Right atrium auricular region (tissue), 2 donors: ENCODE data around the gene PARPBP. TPM values are rescaled to one million over a fixed set of nuclear protein-coding genes. Genes with fewer than 3 reads are reported as not detected.

ENCODE experiments used
- DNase-seq: peaks from one replicate; pipeline ENCODE4 v3.0.0-alpha.2; 2019; ENCODE audit warnings: low spot score
- H3K27ac ChIP-seq, 2 donors: fragments of 200-600 bp; sonication (generic); 1 replicate in 1 of 2; 2 replicates in 1 of 2; pipeline ENCODE4 v1.5.1; 2016 to 2019
- H3K27me3 ChIP-seq, 2 donors: fragments of 200-600 bp; sonication (generic); one replicate each; pipeline versions ENCODE4 v1.5.1 to v1.6.0; 2017 to 2019
- H3K36me3 ChIP-seq: fragments of 200-600 bp; sonication (generic); one replicate; pipeline ENCODE4 v1.5.1; 2016
- H3K4me1 ChIP-seq, 2 donors: fragments of 200-600 bp; sonication (generic); one replicate each; pipeline versions ENCODE4 v1.5.1 to v1.6.0; 2017 to 2019
- H3K4me3 ChIP-seq, 2 donors: fragments of 200-600 bp; sonication (generic); 1 replicate in 1 of 2; 2 replicates in 1 of 2; pipeline ENCODE4 v1.5.1; 2017 to 2019; ENCODE audit warnings: mild to moderate bottlenecking in 1 of 2, moderate library complexity in 1 of 2
- H3K9me3 ChIP-seq, 2 donors: fragments of 200-600 bp; sonication (generic); one replicate each; pipeline ENCODE4 v1.5.1; 2019
- CTCF ChIP-seq, 2 donors: fragments of 200-600 bp; sonication (generic); IDR thresholded peaks; one replicate each; pipeline ENCODE4 v1.5.1; 2019; ENCODE audit warnings: antibody characterized with exemption in 2 of 2
- total RNA-seq, 2 donors: library from RNA; depleted of rRNA; stranded (reverse); fragments of >200 nt; gene quantifications; one replicate each; pipeline ENCODE4 v1.1.0, GENCODE V29; 2016

Gene PARPBP
- total RNA-seq, 2 donors from 2014 or later = 0.28 to 2.2 TPM

GRCh38 chr12:102197789-102198188 lies 77.8 kb downstream of the PARPBP start, which contains the start of gene PMCH:
PMCH (minus strand) TSS chr12:102197833; CDS start chr12:102197770, 63 bp downstream.
- no peak for TF ChIP-seq CTCF (IDR thresholded peaks at IDR 0.05)
- no peak for DNase-seq
- H3K4me1 ChIP-seq = no peaks in the 10 kb centered on the region
- no peaks in the 10 kb centered on the region for H3K27me3 ChIP-seq
- no peaks in the 10 kb centered on the region for H3K9me3 ChIP-seq
- H3K27ac ChIP-seq = no peak within 1 kb of the TSS
- H3K36me3 ChIP-seq = no peaks in the 10 kb centered on the region
- H3K4me3 ChIP-seq = no peak within 1 kb of the TSS

GRCh38 chr12:102201436-102202061 lies 81.6 kb downstream of the PARPBP start:
- H3K9me3 ChIP-seq = no peaks in the 10 kb centered on the region
- H3K4me1 ChIP-seq = no peaks in the 10 kb centered on the region
- no peak for DNase-seq
- H3K36me3 ChIP-seq = no peaks in the 10 kb centered on the region
- no peak for TF ChIP-seq CTCF (IDR thresholded peaks at IDR 0.05)
- H3K27ac ChIP-seq = no peak overlapping the region
- H3K27me3 ChIP-seq = no peaks in the 10 kb centered on the region
- no peak overlapping the region for H3K4me3 ChIP-seq

- TF ChIP-seq CTCF (IDR thresholded peaks at IDR 0.05) = no peak
- H3K4me3 ChIP-seq = no peak overlapping the region
- H3K4me1 ChIP-seq = no peaks in the 10 kb centered on the region
- no peak overlapping the region for H3K27ac ChIP-seq
- no peak for DNase-seq
- no peaks in the 10 kb centered on the region for H3K9me3 ChIP-seq
- H3K27me3 ChIP-seq = no peaks in the 10 kb centered on the region
- no peaks in the 10 kb centered on the region for H3K36me3 ChIP-seq
Measured at GRCh38 chr12:102202556-102202955, 82.6 kb downstream of the PARPBP start.

GRCh38 chr12:102204025-102204424 lies 84.0 kb downstream of the PARPBP start:
- no peak overlapping the region for H3K27ac ChIP-seq
- no peaks in the 10 kb centered on the region for H3K4me1 ChIP-seq
- peaks cover 0 to 9% of the 10 kb centered on the region in 2 donors for H3K9me3 ChIP-seq
- DNase-seq = no peak
- TF ChIP-seq CTCF (IDR thresholded peaks at IDR 0.05) = no peak
- no peaks in the 10 kb centered on the region for H3K27me3 ChIP-seq
- no peaks in the 10 kb centered on the region for H3K36me3 ChIP-seq
- no peak overlapping the region for H3K4me3 ChIP-seq

- H3K4me1 ChIP-seq = no peaks in the 10 kb centered on the region
- H3K27me3 ChIP-seq = no peaks in the 10 kb centered on the region
- no peak for DNase-seq
- TF ChIP-seq CTCF (IDR thresholded peaks at IDR 0.05) = no peak
- no peaks in the 10 kb centered on the region for H3K36me3 ChIP-seq
- no peak overlapping the region for H3K27ac ChIP-seq
- H3K9me3 ChIP-seq = no peaks in the 10 kb centered on the region
- no peak overlapping the region for H3K4me3 ChIP-seq
Measured at GRCh38 chr12:102215992-102216691, 96.2 kb downstream of the PARPBP start.
